ENCODE results near the gene POT1.

Gene POT1

GRCh38 chr7:124909808-124910207, 19.8 kb downstream of the POT1 start:
- DNase-seq = no peak

- DNase-seq = no peak
Observed at GRCh38 chr7:124908259-124908658, 21.4 kb downstream of the POT1 start.

GRCh38 chr7:124907490-124907889, 22.1 kb downstream of the POT1 start:
- no peak for DNase-seq

- no peak for DNase-seq
Observed at GRCh38 chr7:124898531-124898930, 31.1 kb downstream of the POT1 start.

- DNase-seq = no peak
Observed at GRCh38 chr7:124896001-124896400, 33.6 kb downstream of the POT1 start.

GRCh38 chr7:124893140-124893827, 36.3 kb downstream of the POT1 start:
- no peak for DNase-seq

- no peak for DNase-seq
Observed at GRCh38 chr7:124887247-124887646, 42.4 kb downstream of the POT1 start.

- DNase-seq = no peak
Observed at GRCh38 chr7:124881981-124882380, 47.6 kb downstream of the POT1 start.

GRCh38 chr7:124879771-124880170, 49.9 kb downstream of the POT1 start:
- DNase-seq = no peak

GRCh38 chr7:124879103-124879502, 50.5 kb downstream of the POT1 start:
- DNase-seq = no peak

- no peak for DNase-seq
Observed at GRCh38 chr7:124874644-124875163, 54.9 kb downstream of the POT1 start.

GRCh38 chr7:124857672-124858235, 71.9 kb downstream of the POT1 start:
- no peak for DNase-seq

GRCh38 chr7:124856299-124856888, 73.2 kb downstream of the POT1 start:
- peak; percentile 31 for DNase-seq

GRCh38 chr7:124843336-124843735, 86.3 kb downstream of the POT1 start:
- DNase-seq = no peak

- no peak for DNase-seq
Observed at GRCh38 chr7:124840435-124840834, 89.2 kb downstream of the POT1 start.

- no peak for DNase-seq
Observed at GRCh38 chr7:124839687-124840086, 89.9 kb downstream of the POT1 start.

GRCh38 chr7:124836173-124836572, 93.5 kb downstream of the POT1 start:
- DNase-seq = no peak

GRCh38 chr7:124818807-124819206, 110.8 kb downstream of the POT1 start:
- DNase-seq = no peak

- DNase-seq = no peak
Observed at GRCh38 chr7:124813994-124814798, 115.4 kb downstream of the POT1 start.

GRCh38 chr7:124812764-124813163, 116.9 kb downstream of the POT1 start:
- DNase-seq = no peak

- DNase-seq = no peak
Observed at GRCh38 chr7:124811341-124811740, 118.3 kb downstream of the POT1 start.

- no peak for DNase-seq
Observed at GRCh38 chr7:124810605-124811004, 119.0 kb downstream of the POT1 start.

GRCh38 chr7:124808206-124808605, 121.4 kb downstream of the POT1 start:
- no peak for DNase-seq

Measured in NCI-H748 treated with DMSO at 0.1 percent for 48 hours (cell line).